NCI-H2227 treated with DMSO at 0.1 percent for 48 hours (cell line): ENCODE results near the gene TATDN3.
"Not testable (repeated sequence)": the region's sequence is repeated elsewhere in the genome, so short reads cannot be mapped to it uniquely, and the experiment has no call there.

ENCODE experiments used
- DNase-seq: peaks from one replicate; lab custom pipeline; 2025; lab: John Stamatoyannopoulos, UW

TATDN3 gene

DNA sequence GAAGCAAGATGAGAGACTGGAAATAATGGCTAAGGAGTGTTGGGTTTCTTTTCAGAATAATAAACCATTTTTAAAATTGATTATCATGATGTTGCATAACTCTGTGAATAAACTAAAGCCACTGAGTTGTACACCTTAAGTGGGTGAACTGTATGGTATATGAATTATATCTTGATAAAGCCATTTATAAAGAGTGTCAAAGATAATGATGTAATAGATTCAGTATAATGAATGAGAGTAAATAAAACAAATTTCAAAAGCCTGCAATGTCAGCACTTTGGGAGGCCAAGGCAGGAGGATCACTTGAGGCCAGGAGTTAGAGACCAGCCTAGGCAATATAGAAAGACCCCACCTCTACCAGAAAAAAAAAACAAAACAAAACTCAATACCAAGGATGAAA is 16.5 kb upstream of the TATDN3 start:
- no peak for DNase-seq

DNA sequence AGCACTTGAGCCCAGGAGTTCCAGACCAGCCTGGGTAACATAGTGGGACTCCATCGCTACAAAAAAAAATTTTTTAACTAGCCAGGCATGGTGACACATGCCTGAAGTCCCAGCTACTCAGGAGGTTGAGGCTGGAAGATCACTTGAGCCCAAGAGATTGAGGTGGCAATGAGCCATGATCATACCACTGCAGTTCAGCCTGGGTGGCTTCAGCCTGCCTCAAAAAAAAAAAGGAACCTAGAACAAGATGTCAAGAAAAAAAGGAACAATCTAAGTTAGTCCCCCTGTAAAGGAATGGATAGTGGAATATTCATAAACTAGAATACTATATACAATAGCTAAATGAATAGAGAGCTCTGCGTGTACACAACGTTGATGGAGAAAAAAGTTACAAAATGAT is 14.5 kb upstream of the TATDN3 start:
- DNase-seq: no peak

DNA sequence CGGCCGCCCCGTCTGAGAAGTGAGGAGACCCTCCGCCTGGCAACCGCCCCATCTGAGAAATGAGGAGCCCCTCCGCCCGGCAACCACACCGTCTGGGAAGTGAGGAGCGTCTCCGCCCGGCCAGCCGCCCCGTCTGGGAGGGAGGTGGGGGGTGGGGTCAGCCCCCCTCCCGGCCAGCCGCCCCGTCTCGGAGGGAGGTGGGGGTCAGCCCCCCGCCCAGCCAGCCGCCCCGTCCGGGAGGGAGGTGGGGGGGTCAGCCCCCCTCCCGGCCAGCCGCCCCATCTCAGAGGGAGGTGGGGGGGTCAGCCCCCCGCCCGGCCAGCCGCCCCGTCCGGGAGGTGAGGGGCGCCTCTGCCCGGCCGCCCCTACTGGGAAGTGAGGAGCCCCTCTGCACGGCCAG is 12.6 kb upstream of the TATDN3 start:
- DNase-seq: not testable (repeated sequence)

DNA sequence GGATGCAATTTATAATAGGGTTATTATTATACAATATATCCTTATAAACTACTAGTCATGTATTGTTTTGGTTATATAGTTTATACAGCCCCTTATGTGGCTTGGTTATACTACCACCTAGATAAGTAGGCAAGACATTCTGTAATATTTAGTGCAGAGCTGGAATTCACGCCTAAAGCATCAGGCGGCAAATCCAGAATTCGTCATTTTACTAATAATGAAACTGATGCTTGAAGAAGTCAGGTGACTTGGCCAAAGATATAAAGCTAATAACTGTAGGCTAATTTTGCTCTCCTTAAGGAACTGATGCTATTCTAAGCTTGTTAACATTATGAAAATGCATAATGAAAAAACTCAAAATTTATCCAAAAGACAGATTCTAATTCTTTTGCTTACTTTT is 10.9 kb upstream of the TATDN3 start:
- DNase-seq: no peak

DNA sequence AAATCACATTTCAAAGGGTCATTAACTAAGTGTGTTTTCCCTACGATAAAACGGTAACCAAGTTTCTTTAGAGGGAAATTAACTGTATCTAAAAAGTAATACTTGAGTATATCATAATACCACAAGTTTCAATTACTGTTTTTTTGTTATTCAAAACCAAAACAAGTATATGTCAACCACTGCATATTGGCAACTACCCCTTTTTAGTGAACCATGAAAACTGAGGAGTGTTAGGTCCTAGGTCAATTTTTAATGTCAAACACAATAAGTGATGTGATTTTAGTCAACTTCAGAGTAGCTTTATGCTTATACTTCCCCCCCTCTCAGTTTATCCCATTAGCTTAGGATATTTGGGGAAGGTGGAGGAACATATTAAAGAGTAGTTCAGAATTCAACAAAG is 10.5 kb upstream of the TATDN3 start:
- DNase-seq: no peak

DNA sequence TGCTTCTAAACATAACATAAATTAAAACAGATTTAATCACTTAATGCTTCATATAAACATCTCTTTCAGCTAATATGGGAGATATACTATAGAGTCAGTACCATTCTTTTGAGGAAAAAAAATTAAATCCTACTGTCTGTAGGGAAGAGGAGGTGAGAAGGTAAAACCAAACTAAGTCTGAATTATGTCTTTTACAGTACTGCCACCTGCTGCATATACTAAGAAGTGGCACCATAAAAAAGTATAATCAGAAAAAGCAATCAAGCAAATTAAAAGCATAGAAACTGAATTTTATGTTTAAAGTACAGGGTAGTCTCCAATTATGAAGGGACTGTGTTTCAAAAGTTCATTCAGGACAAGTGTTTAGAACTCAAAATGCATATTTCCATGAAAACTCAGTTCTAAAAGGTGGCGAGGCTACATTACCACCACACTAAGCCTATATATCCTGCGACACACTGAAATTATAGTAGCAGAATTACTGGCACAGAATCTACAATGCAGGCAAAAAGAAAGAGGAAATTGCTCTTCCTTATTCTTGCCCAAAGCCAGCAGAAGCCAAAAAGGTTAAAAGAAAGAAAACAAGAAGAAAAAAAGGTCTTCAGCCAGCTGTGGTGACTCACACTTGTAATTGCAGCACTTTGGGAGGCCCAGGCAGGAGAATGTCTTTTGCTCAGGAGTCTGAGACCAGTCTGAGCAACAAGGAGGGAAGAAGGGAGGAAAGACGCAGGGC is 9.1 kb upstream of the TATDN3 start:
- DNase-seq: peak; percentile 15

DNA sequence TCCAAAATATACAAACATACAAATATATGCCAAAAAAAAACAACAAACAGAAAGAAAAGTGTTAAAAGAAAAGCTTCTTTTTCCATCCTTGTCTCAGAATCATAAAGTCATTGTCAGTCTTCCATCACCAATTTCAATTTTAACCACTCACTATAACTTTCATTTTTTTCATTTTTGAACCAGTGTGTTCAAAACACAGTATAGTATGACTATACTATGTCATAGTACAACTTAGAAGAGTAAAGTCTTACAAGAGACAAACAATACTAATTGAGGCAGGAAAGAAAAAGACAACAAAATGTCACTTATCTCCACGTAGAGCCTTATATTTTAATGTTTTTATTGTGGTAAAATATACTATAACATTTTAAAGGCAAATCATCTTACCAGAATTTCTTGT is 7.7 kb upstream of the TATDN3 start:
- no peak for DNase-seq

DNA sequence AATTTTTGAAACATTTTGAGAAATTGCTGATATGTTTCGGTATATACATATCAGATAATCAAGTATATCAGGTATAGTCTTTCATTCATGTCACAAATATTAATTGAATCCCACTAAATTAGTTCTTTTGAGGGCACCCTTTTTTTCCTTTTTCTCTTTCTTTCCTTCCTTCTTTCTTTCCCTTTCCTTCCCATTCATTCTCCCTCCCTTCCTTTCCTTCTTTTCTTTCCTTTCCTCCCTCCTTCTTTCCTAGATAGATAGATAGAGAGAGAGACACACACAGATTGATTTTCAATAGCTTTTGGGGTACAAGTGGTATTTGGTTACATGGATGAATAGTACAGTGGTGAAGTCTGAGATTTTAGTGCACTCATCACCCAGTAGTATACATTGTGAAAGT is 5.8 kb upstream of the TATDN3 start:
- no peak for DNase-seq

DNA sequence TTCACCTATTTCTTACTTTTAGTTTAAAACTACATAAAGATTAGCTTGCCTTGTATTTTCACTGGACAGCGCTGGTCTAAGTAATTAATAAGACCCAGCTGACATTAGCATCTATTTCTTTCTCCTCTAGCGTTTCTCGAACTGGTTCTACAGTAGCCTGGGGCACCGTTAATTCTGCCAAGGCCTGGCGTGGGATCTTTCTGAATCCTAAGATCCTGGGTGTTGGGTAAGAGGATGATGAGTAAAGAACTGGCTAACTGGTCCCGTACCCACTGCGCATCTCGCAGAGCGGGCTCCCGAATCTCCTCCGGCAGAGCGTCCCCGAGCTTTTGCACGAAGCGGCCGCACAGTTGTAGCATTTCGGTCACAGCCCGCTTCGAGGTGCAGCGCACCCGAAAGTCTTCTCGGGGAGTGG is 426 bp upstream of the TATDN3 start:
- DNase-seq: peak; percentile 56

DNA sequence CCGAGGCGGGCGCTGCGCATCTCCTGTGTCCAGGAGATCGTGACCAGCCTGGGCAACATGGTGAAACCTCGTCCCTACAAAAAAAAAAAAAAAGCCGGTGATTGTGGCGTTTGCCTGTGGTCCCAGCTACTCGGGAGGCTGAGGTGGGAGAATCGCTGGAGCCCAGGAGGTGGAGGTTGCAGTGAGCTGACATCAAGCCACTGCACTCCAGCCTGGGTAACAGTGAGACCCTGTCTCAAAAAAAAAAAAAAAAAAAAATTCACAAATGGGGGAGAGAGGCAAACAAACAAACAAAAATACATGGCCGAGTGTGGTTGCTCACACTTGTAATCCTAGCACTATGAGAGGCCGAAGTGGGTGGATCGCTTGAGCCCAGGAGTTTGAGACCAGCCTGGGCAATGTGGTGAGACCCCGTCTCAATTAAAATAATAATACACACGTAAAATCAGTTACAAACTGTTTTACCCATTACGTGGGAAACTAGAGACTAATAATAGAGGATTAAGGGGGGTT is 758 bp downstream of the TATDN3 start:
- peak; percentile 2 for DNase-seq

DNA sequence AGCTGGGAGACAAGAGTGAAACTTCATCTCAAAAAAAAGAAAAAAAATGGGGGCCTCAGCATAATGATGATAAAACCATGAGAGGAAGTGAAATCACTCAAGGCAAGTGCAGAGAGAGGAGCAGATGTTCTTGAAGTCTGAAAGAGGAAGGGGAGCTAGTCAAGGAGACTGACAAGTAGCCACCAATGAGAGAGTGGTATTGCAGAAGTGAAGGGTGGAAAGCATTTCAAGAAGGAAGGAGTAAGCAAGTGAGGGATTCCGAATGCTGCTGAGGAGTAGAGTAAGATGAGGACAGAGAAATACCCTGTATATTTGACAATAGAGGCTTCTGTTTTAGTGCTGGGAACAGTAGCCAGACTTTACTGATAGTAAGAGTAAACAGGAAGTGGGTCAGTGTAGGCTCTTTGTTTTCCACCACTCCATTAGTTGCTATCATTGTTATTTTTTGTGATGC is 2.9 kb downstream of the TATDN3 start:
- DNase-seq: no peak

DNA sequence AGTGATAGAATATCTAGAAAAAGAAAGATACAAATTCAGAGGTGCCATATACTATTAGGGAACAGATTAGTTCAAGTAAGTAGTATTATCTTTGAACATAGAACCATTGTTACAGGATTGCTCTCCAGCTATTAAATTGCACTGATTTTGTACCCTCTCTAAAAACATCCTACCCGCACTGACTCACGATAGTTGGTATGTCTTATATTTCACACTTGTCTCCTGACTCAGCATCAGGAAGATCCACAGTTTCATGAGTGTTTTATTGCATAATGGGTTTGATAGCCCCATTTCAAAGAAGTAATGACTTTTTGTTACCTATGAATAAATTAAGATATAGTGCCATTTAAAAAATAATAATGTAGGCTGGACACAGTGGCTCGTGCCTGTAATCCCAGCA is 6.0 kb downstream of the TATDN3 start:
- no peak for DNase-seq

DNA sequence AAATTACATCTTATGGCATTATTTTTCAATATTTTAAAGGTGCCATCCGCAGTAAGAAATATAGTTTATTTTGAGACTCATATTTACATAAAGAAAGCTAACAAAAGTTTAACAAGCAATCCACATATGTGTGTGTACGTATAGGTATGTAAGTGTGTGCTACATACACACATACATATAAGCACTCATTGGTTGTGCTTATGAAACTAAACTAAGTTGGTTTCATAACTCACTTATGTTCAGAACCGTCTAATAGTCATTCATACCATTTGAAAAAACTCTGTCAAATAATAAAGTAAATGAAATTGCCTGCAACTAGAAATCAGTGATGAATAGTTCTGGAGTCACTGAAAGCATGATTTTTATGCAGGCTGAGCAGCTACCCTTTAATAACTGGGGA is 14.1 kb downstream of the TATDN3 start:
- no peak for DNase-seq

DNA sequence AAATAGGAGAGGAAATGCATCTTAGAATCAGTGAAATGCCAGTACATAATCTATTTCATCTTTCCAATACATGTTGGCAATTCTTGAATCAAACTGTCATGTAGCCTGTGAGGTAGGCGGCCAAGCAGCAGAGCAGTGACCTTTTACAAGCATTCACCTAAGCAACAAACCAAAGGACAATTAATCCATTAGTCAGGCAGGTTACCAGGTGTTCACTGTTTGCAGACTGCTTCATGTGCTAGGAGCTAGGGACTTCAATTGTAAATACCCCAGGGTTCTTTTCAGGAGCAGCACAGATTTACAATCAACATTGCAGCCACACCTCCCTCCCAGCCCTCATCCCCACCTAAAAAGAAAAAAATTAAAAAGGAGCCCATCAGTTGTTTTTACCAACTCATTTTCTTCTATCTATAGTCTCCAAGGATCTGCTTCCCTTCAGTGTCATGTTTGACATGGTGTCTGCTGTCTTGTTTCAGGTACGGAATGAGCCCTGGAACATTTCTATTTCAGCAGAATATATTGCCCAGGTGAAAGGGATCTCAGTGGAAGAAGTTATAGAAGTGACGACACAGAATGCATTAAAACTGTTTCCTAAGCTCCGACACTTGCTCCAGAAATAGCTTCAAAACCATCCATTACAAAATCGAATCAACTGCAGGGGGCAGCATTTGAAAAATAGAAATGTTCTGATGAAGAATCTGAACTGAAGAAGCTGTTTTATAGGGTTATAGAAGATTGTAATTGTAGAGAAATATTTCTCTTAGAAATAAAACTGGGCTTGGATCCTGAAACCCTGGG is 23.0 kb downstream of the TATDN3 start:
- no peak for DNase-seq

DNA sequence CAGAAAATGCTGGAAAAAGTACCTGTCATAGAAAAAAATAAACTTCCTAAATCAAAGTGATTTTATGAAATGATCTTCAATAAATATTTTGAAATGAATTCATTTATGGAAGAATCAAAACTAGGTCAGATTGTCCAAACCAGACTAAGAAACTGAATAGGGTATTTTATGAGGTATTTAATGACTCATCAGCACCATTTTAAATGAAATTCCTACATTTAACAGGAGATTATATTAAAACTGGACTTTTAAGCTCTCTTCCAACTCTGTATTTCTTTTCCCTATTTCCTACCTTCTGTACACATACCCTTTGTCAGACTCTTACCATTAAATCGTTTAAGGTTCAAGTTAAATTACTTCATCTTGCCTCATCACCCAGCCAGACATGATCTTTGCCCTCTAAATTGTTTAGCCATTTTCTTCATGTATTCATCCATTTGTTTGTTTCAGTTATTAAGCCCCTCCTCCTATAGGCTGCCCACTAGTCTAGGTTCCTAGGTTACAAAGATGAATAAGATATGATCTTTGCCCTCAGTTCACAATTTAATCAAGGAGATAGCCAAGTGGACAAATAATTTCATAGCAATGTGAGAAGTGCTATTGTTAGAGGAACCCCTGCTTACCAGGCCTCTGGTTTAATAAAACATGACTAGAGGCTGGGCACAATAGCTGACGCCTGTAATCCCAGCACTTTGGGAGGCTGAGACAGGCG is 25.0 kb downstream of the TATDN3 start:
- no peak for DNase-seq

DNA sequence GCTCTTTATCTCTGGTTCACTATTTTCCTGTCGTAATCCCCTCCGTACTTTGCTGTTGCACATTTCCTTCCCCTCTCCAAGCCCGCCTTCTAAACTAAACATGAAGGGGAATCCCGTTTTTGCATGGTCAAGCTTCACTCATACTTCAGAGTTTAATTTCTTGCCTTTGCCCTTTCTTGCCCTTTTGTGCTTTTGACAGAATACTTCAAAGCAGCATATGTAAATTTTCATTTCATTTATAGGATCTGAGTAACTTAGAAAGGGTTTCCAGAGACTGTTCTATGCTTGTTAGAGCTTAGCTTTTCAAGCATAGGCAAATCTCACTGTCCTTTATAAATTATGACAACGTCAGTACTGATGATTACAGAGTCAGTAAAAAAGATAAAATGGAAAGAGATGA is 28.0 kb downstream of the TATDN3 start:
- DNase-seq: no peak

DNA sequence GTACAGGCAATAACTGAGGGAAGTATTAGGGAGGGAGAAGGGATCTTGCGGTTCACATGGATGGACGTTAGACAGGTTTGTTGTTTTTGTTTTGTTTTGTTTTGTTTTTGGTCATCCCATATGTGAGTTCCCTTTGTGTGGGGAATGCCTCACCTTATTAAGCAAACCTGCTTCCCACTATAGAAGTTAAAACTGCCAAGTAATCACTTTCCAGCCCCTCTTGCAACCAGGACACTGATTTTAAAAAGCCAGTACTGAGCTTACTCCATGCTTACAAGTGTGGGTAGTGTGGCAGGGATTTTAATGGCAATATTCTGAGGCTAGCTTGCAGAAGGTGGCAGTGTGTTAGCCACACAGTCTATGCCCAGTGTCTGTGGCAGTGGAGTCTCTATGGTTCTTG is 29.3 kb downstream of the TATDN3 start:
- no peak for DNase-seq

DNA sequence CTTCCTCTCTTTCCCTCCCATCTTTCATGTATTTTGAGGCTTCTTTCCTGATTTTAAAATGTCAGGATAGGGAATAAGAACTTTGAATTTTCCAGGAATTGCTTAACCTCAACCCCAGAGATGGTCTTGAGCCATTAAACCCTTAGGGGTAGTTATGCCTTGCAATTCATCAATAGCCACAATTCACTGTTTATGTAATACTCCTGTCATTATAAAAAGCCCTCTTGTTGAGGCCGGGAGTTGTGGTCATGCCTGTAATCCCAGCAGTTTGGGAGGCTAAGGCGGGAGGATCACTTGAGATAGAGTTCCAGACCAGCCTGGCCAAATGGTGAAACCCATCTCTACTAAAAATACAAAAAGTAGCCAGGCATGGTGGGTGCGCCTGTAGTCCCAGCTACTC is 31.3 kb downstream of the TATDN3 start:
- no peak for DNase-seq

DNA sequence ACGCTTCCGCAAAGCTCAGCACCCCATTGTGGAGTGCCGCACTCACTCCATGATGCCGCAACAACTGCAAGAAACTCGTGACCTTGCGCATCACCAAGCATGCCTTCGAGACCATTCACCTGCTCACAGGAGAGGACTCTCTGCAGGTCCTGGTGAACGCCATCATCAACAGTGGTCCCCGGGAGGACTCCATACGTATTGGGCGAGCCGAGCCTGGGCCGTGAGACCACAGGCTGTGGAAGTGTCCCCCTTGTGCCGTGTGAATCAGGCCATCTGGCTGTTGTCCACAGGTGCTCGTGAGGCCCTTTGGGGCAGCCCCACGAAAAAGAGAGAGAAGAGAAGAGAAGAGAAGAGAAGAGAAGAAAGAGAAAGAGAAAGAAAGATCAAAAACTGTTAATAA is 32.5 kb downstream of the TATDN3 start:
- no peak for DNase-seq

DNA sequence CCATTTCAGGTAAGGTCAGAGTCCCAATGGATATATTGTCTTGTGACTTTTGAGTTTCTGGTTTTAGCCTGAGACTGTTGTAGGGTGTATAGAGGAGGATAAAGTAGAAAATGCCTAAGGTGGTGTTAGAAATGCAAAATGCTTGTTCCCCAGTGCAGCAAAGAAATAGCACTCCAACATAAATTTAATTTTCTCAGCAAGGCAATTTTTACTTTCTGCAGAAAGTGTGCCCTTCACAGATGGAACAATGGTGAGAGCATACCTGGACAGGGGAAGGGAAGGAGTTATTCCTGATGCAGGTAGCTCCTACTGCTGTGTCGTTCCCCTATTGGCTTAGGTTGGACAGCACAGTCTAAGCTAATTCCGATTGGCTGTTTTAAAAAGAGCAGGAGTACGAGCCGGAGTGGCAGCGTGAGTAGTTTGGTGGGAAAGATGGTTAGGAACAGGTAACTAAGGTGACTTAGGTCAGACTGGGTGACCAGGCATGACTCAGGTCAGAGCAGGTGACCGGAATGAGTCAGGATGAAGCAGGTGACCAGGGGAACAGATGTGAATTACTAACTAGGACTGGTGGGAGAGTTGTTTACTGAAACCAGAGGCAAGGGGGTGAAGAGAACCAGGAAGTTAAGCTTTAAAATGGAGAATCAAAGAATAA is 34.2 kb downstream of the TATDN3 start:
- DNase-seq: no peak

DNA sequence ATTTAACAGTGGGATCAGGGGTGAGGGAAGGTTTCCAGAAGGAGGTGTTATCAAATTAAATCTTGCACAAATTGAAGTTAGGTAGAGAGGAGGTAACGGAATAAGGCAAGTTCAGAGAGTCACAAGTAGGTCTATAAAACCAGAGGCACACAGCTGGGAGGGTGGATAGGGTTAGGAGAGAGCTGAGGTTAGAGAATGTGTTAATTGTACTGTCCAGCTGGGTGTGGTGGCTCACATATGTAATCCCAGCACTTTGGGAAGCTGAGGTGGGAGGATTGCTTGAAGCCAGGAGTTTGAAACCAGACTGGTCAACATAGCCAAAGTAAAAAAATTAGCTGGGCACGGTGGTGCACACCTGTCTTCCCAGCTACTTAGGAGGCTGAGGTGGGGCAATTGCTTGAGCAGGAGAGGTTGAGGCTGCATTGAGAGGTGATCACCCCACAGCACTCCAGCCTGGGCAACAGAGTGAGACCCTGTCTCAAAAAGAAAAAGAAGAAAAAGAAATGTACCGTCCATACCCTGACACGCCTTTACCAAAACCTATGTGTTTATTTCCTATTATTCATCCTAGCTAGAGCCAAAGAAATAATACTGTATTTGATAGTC is 35.6 kb downstream of the TATDN3 start:
- DNase-seq: no peak

DNA sequence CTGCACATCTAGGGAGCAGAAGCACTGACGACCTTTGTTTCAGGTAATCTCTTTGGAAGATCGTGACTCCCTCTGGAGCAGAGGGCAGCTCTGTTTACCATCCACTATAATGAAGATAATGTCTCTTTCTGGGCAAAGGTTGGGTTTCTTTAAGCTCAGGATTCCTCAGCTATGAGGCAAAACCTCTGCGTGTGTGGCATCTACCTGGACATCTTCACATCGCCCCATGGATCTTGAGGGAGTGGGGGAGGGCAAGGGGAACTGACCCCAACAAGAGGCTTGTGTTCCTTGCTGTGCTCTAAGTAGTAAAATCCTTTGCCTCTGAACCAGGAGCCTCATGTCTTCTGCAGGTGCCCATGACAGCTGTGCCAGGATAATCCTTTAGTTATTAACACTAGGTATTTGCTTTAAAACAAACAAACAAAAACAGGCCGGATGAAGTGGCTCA is 36.2 kb downstream of the TATDN3 start:
- DNase-seq: no peak
